Endodermal cell (in vitro differentiated cells): ENCODE data around the gene CNFN. TPM values are rescaled to one million over a fixed set of nuclear protein-coding genes. Genes with fewer than 3 reads are reported as not detected.

Source experiments
- DNase-seq: peaks from one replicate; pipeline ENCODE4 v3.0.0-alpha.2; 2017
- H3K27ac ChIP-seq: 2 replicates; pipeline ENCODE4 v1.5.1; 2013; ENCODE audit warnings: mild to moderate bottlenecking, low read depth, low read length, moderate library complexity
- H3K27me3 ChIP-seq: 2 replicates; pipeline ENCODE4 v1.6.1; 2013; ENCODE audit warnings: mild to moderate bottlenecking, low read length, moderate library complexity; ENCODE audit not compliant: insufficient read depth, control insufficient read depth, poor library complexity, severe bottlenecking
- H3K36me3 ChIP-seq: 2 replicates; pipeline ENCODE4 v1.7.0; 2013; ENCODE audit warnings: mild to moderate bottlenecking, low read length, moderate library complexity; ENCODE audit not compliant: control insufficient read depth, insufficient read depth
- H3K4me1 ChIP-seq: one replicate; pipeline ENCODE4 v1.7.0; 2013; ENCODE audit warnings: low read length; ENCODE audit not compliant: control insufficient read depth, insufficient read depth
- H3K4me3 ChIP-seq: 2 replicates; pipeline ENCODE4 v1.5.1; 2013; ENCODE audit warnings: mild to moderate bottlenecking, low read length, moderate library complexity
- H3K9ac ChIP-seq: 2 replicates; pipeline ENCODE4 v1.6.1; 2013; ENCODE audit warnings: mild to moderate bottlenecking, low read length, moderate library complexity; ENCODE audit not compliant: poor library complexity, severe bottlenecking; ENCODE audit errors: extremely low read depth
- H3K9me3 ChIP-seq: 2 replicates; pipeline ENCODE4 v1.6.1; 2013; ENCODE audit warnings: mild to moderate bottlenecking, low read length, moderate library complexity; ENCODE audit not compliant: control insufficient read depth
- H3K27ac Mint-ChIP-seq: 2 replicates; pipeline ENCODE4 v1.8.0; 2020; ENCODE audit warnings: mixed read lengths
- H3K27me3 Mint-ChIP-seq: 2 replicates; pipeline ENCODE4 v1.8.0; 2021; ENCODE audit warnings: mild to moderate bottlenecking, mixed read lengths; ENCODE audit not compliant: insufficient read depth
- H3K36me3 Mint-ChIP-seq: 2 replicates; pipeline ENCODE4 v1.8.0; 2020; ENCODE audit warnings: low read depth, mixed read lengths
- H3K4me1 Mint-ChIP-seq: 2 replicates; pipeline ENCODE4 v1.8.0; 2020; ENCODE audit warnings: mixed read lengths
- H3K4me3 Mint-ChIP-seq: 2 replicates; pipeline ENCODE4 v1.8.0; 2020; ENCODE audit warnings: mild to moderate bottlenecking, moderate library complexity, mixed read lengths
- H3K9me3 Mint-ChIP-seq: 2 replicates; pipeline ENCODE4 v1.8.0; 2020; ENCODE audit warnings: mild to moderate bottlenecking, mixed read lengths
- WGBS, 2 experiments: methylation state at CpG; one replicate each; pipeline versions ENCODE4 v1.1.5 to v1.1.7; 2013; ENCODE audit warnings: missing lambda C conversion rate in 2 of 2, mixed read lengths in 1 of 2; ENCODE audit not compliant: insufficient coverage in 1 of 2, insufficient read length in 1 of 2; 5-methylcytosine and 5-hydroxymethylcytosine counted together
- total RNA-seq, 2 donors: library from RNA; stranded (reverse); fragmentation: NEBNext Ultra II Directional in 1 of 2; extraction: Animal tissue kit (Norgen Biotek cat#: 25700) in 1 of 2; gene quantifications; 2 replicates in 1 of 2; 3 replicates in 1 of 2; pipeline ENCODE4 v1.2.1, GENCODE V29; 2021
- TF ChIP-seq, protein P1 (sequence below): fragments of 200-600 bp; sonication (generic); conservative IDR thresholded peaks from 2 replicates; pipeline ENCODE4 v1.5.0; 2021; ENCODE audit warnings: antibody characterized with exemption, mild to moderate bottlenecking

Gene CNFN
- total RNA-seq, 2 donors from 2014 or later: 5.0 to 6.6 TPM

GRCh38 chr19:42360787-42361544, 29.1 kb downstream of the CNFN start:
- H3K27me3 ChIP-seq: no peaks in the 10 kb centered on the region
- Mint-ChIP-seq H3K4me3 (no peak overlapping the region), H3K27ac (peak overlapping the region; percentile 74), H3K36me3 (peaks cover 56% of the 10 kb centered on the region), H3K9me3 (no peaks in the 10 kb centered on the region), H3K4me1 (no peaks in the 10 kb centered on the region), H3K27me3 (no peaks in the 10 kb centered on the region)
- WGBS, 2 experiments: 91% methylated on average over 6 to 16 of the region's 16 CpGs
- H3K9ac ChIP-seq: no peak overlapping the region
- TF ChIP-seq, protein P1, sequence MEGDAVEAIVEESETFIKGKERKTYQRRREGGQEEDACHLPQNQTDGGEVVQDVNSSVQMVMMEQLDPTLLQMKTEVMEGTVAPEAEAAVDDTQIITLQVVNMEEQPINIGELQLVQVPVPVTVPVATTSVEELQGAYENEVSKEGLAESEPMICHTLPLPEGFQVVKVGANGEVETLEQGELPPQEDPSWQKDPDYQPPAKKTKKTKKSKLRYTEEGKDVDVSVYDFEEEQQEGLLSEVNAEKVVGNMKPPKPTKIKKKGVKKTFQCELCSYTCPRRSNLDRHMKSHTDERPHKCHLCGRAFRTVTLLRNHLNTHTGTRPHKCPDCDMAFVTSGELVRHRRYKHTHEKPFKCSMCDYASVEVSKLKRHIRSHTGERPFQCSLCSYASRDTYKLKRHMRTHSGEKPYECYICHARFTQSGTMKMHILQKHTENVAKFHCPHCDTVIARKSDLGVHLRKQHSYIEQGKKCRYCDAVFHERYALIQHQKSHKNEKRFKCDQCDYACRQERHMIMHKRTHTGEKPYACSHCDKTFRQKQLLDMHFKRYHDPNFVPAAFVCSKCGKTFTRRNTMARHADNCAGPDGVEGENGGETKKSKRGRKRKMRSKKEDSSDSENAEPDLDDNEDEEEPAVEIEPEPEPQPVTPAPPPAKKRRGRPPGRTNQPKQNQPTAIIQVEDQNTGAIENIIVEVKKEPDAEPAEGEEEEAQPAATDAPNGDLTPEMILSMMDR: peak; percentile 52
- peak; percentile 80 for DNase-seq
- H3K27ac ChIP-seq: no peak overlapping the region
- peaks cover 28% of the 10 kb centered on the region for H3K36me3 ChIP-seq
- H3K9me3 ChIP-seq: no peaks in the 10 kb centered on the region
- no peaks in the 10 kb centered on the region for H3K4me1 ChIP-seq
- H3K4me3 ChIP-seq: no peak overlapping the region

DNA sequence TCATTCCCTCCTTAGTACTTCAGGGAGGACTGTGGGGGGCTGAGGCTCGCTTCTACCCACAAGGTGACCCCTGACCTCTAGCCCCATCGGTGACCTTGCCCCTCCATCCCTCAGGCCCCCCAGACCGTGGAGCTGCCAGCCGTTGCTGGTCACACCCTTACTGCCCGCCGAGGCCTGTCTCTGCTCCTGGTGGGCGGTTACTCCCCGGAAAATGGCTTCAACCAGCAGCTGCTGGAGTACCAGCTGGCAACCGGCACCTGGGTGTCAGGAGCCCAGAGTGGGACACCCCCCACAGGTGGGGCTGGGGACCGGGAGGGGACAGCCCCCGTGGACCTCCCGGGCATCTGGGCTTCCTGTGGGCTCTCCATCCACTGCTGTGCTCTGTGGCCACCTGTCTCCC, 32.8 kb downstream of the CNFN start:
- no peak overlapping the region for H3K9ac ChIP-seq
- no peak overlapping the region for H3K27ac ChIP-seq
- Mint-ChIP-seq H3K36me3 (peaks cover 41% of the 10 kb centered on the region), H3K27ac (no peak overlapping the region), H3K27me3 (no peaks in the 10 kb centered on the region), H3K4me3 (no peak overlapping the region), H3K4me1 (no peaks in the 10 kb centered on the region), H3K9me3 (no peaks in the 10 kb centered on the region)
- H3K9me3 ChIP-seq: no peaks in the 10 kb centered on the region
- H3K27me3 ChIP-seq: no peaks in the 10 kb centered on the region
- TF ChIP-seq, protein P1: no peak
- no peak for DNase-seq
- WGBS, 2 experiments: 96 to 97% methylated on average over 5 to 12 of the region's 12 CpGs
- H3K4me3 ChIP-seq: no peak overlapping the region
- no peaks in the 10 kb centered on the region for H3K4me1 ChIP-seq
- H3K36me3 ChIP-seq: peaks cover 14% of the 10 kb centered on the region

GRCh38 chr19:42356686-42357085, 33.4 kb downstream of the CNFN start:
- peaks cover 14% of the 10 kb centered on the region for H3K36me3 ChIP-seq
- no peak for DNase-seq
- no peak overlapping the region for H3K27ac Mint-ChIP-seq
- H3K36me3 Mint-ChIP-seq: peaks cover 42% of the 10 kb centered on the region
- H3K4me3 Mint-ChIP-seq: no peak overlapping the region
- H3K4me1 ChIP-seq: no peaks in the 10 kb centered on the region
- H3K27me3 ChIP-seq: no peaks in the 10 kb centered on the region
- 93% methylated on average over 2 to 15 of the region's 15 CpGs for WGBS, 2 experiments
- no peak overlapping the region for H3K4me3 ChIP-seq
- no peaks in the 10 kb centered on the region for H3K4me1 Mint-ChIP-seq
- no peak overlapping the region for H3K27ac ChIP-seq
- TF ChIP-seq, protein P1: no peak
- H3K9me3 ChIP-seq: no peaks in the 10 kb centered on the region
- no peaks in the 10 kb centered on the region for H3K27me3 Mint-ChIP-seq
- no peak overlapping the region for H3K9ac ChIP-seq
- H3K9me3 Mint-ChIP-seq: no peaks in the 10 kb centered on the region
